ENCODE data around the gene WDR93.

Gene WDR93

DNA sequence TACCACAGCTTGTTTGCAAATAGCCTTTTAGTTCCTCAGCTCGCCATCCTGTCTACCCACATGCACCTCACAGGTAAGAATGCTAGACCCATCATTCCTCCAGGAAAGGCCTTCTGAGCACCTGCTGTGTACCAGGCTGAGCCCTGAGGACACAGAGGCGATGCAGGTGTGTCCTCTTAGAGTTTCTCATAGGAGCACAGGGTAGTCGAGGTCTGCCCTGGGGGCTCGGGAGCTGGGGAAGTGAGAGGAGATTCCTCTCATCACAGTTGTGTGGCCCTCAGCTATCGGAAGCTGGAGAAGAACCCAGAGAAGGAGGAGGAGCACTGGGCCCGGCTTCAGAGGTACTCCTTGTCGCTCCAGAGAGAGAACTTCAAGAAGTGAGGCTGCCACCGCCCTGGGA, 52.4 kb downstream of the WDR93 start:
- H3K79me2 ChIP-seq (ENCODE audit: low read length) = no peaks in the 10 kb centered on the region
- H3K36me3 ChIP-seq (replicated peaks; ENCODE audit: insufficient read depth, low read length) = no peaks in the 10 kb centered on the region
- H3K4me3 ChIP-seq (ENCODE audit: low read length) = no peak overlapping the region
- H3K27me3 ChIP-seq (replicated peaks; ENCODE audit: insufficient read depth, low read length) = no peaks in the 10 kb centered on the region
- no peaks in the 10 kb centered on the region for H3F3A ChIP-seq (ENCODE audit: insufficient read depth, low read length)
- TF ChIP-seq EZH2phosphoT487 (IDR thresholded peaks at IDR 0.05; ENCODE audit: low read length) = no peak
- no peaks in the 10 kb centered on the region for H3K9me2 ChIP-seq (replicated peaks; ENCODE audit: insufficient read depth, low read length)
- H3K4me1 ChIP-seq (ENCODE audit: low read length) = no peaks in the 10 kb centered on the region
- no peak overlapping the region for H2AFZ ChIP-seq (ENCODE audit: low read length)
- no peak overlapping the region for H3K9ac ChIP-seq (ENCODE audit: low read length)
- no peaks in the 10 kb centered on the region for H3K9me3 ChIP-seq (replicated peaks; ENCODE audit: insufficient read depth, low read length)
- H3K4me2 ChIP-seq (ENCODE audit: low read depth, low read length) = no peak overlapping the region
- H3K27ac ChIP-seq (ENCODE audit: low read length) = no peak overlapping the region
- no peaks in the 10 kb centered on the region for H4K20me1 ChIP-seq (ENCODE audit: insufficient read depth, low read length)
- no peak for DNase-seq

DNA sequence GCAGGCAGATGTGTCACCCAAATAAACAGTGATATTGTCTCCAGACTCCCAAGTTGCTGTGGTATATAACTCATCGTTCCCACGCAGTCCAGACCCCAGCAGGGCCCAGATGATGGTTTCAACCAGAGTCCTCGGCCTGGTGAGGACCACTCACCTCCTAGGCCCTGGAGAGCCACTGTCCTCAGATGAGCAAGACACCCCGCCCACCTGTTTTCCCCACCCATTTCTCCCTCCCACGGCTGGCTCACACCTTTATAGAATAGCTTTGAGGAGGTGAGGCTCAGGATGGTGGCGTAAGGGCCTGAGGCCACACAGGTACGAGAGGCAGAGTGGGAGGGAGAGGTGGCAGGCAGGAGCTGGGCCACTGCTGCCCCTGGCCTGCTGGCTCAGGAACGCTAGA, 53.0 kb downstream of the WDR93 start:
- H3K9me3 ChIP-seq (replicated peaks; ENCODE audit: insufficient read depth, low read length) = no peaks in the 10 kb centered on the region
- H4K20me1 ChIP-seq (ENCODE audit: insufficient read depth, low read length) = no peaks in the 10 kb centered on the region
- no peaks in the 10 kb centered on the region for H3K79me2 ChIP-seq (ENCODE audit: low read length)
- no peak overlapping the region for H3K9ac ChIP-seq (ENCODE audit: low read length)
- H3K4me2 ChIP-seq (ENCODE audit: low read depth, low read length) = no peak overlapping the region
- H3K27me3 ChIP-seq (replicated peaks; ENCODE audit: insufficient read depth, low read length) = no peaks in the 10 kb centered on the region
- no peak overlapping the region for H3K4me3 ChIP-seq (ENCODE audit: low read length)
- H3K27ac ChIP-seq (ENCODE audit: low read length) = no peak overlapping the region
- no peaks in the 10 kb centered on the region for H3K4me1 ChIP-seq (ENCODE audit: low read length)
- H3K9me2 ChIP-seq (replicated peaks; ENCODE audit: insufficient read depth, low read length) = no peaks in the 10 kb centered on the region
- H3F3A ChIP-seq (ENCODE audit: insufficient read depth, low read length) = no peaks in the 10 kb centered on the region
- TF ChIP-seq, protein P1, sequence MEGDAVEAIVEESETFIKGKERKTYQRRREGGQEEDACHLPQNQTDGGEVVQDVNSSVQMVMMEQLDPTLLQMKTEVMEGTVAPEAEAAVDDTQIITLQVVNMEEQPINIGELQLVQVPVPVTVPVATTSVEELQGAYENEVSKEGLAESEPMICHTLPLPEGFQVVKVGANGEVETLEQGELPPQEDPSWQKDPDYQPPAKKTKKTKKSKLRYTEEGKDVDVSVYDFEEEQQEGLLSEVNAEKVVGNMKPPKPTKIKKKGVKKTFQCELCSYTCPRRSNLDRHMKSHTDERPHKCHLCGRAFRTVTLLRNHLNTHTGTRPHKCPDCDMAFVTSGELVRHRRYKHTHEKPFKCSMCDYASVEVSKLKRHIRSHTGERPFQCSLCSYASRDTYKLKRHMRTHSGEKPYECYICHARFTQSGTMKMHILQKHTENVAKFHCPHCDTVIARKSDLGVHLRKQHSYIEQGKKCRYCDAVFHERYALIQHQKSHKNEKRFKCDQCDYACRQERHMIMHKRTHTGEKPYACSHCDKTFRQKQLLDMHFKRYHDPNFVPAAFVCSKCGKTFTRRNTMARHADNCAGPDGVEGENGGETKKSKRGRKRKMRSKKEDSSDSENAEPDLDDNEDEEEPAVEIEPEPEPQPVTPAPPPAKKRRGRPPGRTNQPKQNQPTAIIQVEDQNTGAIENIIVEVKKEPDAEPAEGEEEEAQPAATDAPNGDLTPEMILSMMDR (IDR thresholded peaks at IDR 0.05; ENCODE audit: low read length) = no peak
- no peak for TF ChIP-seq EZH2phosphoT487 (IDR thresholded peaks at IDR 0.05; ENCODE audit: low read length)
- H3K36me3 ChIP-seq (replicated peaks; ENCODE audit: insufficient read depth, low read length) = no peaks in the 10 kb centered on the region
- DNase-seq = no peak
- no peak overlapping the region for H2AFZ ChIP-seq (ENCODE audit: low read length)

DNA sequence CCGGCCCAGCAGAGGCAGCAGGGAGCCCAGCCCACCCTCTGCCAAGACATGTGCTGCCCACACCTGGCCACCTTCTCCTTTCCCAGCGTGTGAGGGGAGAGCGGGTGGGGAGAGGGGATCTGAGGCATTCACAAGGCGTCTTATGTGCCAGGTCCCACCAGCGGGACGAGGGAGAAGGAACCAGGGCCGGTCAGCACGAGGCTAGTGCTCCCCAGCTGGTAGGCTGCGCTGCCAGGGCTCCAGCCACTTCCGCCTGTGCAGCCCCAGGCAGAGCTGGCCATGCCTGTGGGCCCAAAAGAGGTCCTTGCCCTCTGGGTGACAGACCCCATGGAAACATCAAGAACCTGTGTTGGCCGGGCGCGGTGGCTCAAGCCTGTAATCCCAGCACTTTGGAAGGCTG, 54.5 kb downstream of the WDR93 start:
- H3K9me2 ChIP-seq (replicated peaks; ENCODE audit: insufficient read depth, low read length) = no peaks in the 10 kb centered on the region
- TF ChIP-seq EZH2 (optimal IDR thresholded peaks at IDR 0.05; ENCODE audit: low read depth, low read length) (no peak), EZH2phosphoT487 (IDR thresholded peaks at IDR 0.05; ENCODE audit: low read length) (no peak)
- TF ChIP-seq, protein P1 (IDR thresholded peaks at IDR 0.05; ENCODE audit: low read length) = no peak
- no peaks in the 10 kb centered on the region for H3K9me3 ChIP-seq (replicated peaks; ENCODE audit: insufficient read depth, low read length)

DNA sequence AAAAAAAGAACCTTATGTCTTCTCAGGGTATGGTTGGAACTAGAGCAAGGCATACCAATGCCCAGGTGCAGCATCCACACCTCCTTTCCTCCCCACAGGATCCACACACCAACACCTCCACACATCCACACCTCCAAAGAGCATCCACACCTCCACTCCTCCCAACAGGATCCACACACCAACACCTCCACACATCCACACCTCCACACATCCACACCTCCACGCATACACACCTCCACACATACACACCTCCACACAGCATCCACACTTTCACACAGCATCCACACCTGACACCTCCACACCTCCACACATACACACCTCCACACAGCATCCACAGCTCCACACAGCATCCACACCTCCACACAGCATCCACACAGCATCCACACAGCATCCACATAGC, 55.2 kb downstream of the WDR93 start:
- no peaks in the 10 kb centered on the region for H3K36me3 ChIP-seq (replicated peaks; ENCODE audit: insufficient read depth, low read length)
- H4K20me1 ChIP-seq (ENCODE audit: insufficient read depth, low read length) = no peaks in the 10 kb centered on the region
- no peak overlapping the region for H3K27ac ChIP-seq (ENCODE audit: low read length)
- H3K4me3 ChIP-seq (ENCODE audit: low read length) = no peak overlapping the region
- DNase-seq = no peak
- no peak overlapping the region for H2AFZ ChIP-seq (ENCODE audit: low read length)
- H3F3A ChIP-seq (ENCODE audit: insufficient read depth, low read length) = no peaks in the 10 kb centered on the region
- no peak overlapping the region for H3K4me2 ChIP-seq (ENCODE audit: low read depth, low read length)
- H3K27me3 ChIP-seq (replicated peaks; ENCODE audit: insufficient read depth, low read length) = no peaks in the 10 kb centered on the region
- H3K9ac ChIP-seq (ENCODE audit: low read length) = no peak overlapping the region
- peaks cover 4% of the 10 kb centered on the region for H3K79me2 ChIP-seq (ENCODE audit: low read length)
- no peaks in the 10 kb centered on the region for H3K9me2 ChIP-seq (replicated peaks; ENCODE audit: insufficient read depth, low read length)
- no peaks in the 10 kb centered on the region for H3K9me3 ChIP-seq (replicated peaks; ENCODE audit: insufficient read depth, low read length)
- H3K4me1 ChIP-seq (ENCODE audit: low read length) = peaks cover 6% of the 10 kb centered on the region; the same call in 1 of the 2 replicates
- TF ChIP-seq EZH2phosphoT487 (IDR thresholded peaks at IDR 0.05; ENCODE audit: low read length) (no peak), EZH2 (optimal IDR thresholded peaks at IDR 0.05; ENCODE audit: low read depth, low read length) (no peak)
- TF ChIP-seq, protein P1 (IDR thresholded peaks at IDR 0.05; ENCODE audit: low read length) = no peak

More for the DNA sequence above, 54.5 kb downstream of the WDR93 start:
- no peak overlapping the region for H3K4me2 ChIP-seq (ENCODE audit: low read depth, low read length)
- H3K79me2 ChIP-seq (ENCODE audit: low read length) = peaks cover 4% of the 10 kb centered on the region
- no peak overlapping the region for H3K27ac ChIP-seq (ENCODE audit: low read length)
- DNase-seq = no peak
- H3K4me1 ChIP-seq (ENCODE audit: low read length) = peaks cover 6% of the 10 kb centered on the region; the same call in 1 of the 2 replicates
- H3K27me3 ChIP-seq (replicated peaks; ENCODE audit: insufficient read depth, low read length) = no peaks in the 10 kb centered on the region
- no peaks in the 10 kb centered on the region for H3K36me3 ChIP-seq (replicated peaks; ENCODE audit: insufficient read depth, low read length)
- H3K4me3 ChIP-seq (ENCODE audit: low read length) = no peak overlapping the region
- no peak overlapping the region for H3K9ac ChIP-seq (ENCODE audit: low read length)
- no peaks in the 10 kb centered on the region for H3F3A ChIP-seq (ENCODE audit: insufficient read depth, low read length)
- no peaks in the 10 kb centered on the region for H4K20me1 ChIP-seq (ENCODE audit: insufficient read depth, low read length)
- no peak overlapping the region for H2AFZ ChIP-seq (ENCODE audit: low read length)

Data from MM.1S (cell line).